Nephron (organoid): ENCODE data around the gene ZNF618.
A peak's percentile ranks its signal among the peaks of the same experiment; 100 is the strongest.

Experiments used
- H3K27ac Mint-ChIP-seq, 3 experiments: 2 replicates each; pipeline ENCODE4 v1.8.0; 2020; ENCODE audit warnings: mixed read lengths in 3 of 3, mild to moderate bottlenecking in 2 of 3, moderate library complexity in 1 of 3
- H3K27me3 Mint-ChIP-seq: 2 replicates; pipeline ENCODE4 v1.8.0; 2021; ENCODE audit warnings: low read depth, mild to moderate bottlenecking, moderate library complexity, mixed read lengths
- H3K36me3 Mint-ChIP-seq: 2 replicates; pipeline ENCODE4 v1.8.0; 2020; ENCODE audit warnings: low read depth, mixed read lengths
- H3K4me1 Mint-ChIP-seq: 2 replicates; pipeline ENCODE4 v1.8.0; 2020; ENCODE audit warnings: mixed read lengths
- H3K4me3 Mint-ChIP-seq, 3 experiments: 2 replicates each; pipeline ENCODE4 v1.8.0; 2020; ENCODE audit warnings: mild to moderate bottlenecking in 3 of 3, mixed read lengths in 3 of 3, moderate library complexity in 2 of 3
- H3K9me3 Mint-ChIP-seq: 2 replicates; pipeline ENCODE4 v1.8.0; 2020; ENCODE audit warnings: mixed read lengths
- CTCF ChIP-seq, 3 experiments: fragments of 200-600 bp; sonication (generic); IDR thresholded peaks; one replicate each; pipeline ENCODE4 v1.5.0; 2021; ENCODE audit warnings: antibody characterized with exemption in 3 of 3; ENCODE audit not compliant: unreplicated experiment in 3 of 3

Gene ZNF618

GRCh38 chr9:114078021-114078780 is 202.1 kb downstream of the ZNF618 start, which contains the start of gene AMBP:
TSS of gene AMBP (minus strand) at chr9:114078300. CDS start at chr9:114078209, 91 bp downstream.
- no peak for TF ChIP-seq CTCF (IDR thresholded peaks at IDR 0.05; ENCODE audit: unreplicated experiment in 3 of 3)
- H3K27ac Mint-ChIP-seq, result peak within 1 kb of the TSS; percentile 33 to 71 (median 56)
- H3K27me3 Mint-ChIP-seq, result peaks cover 28% of the 10 kb centered on the region
- peaks cover 2% of the 10 kb centered on the region for H3K9me3 Mint-ChIP-seq
- H3K36me3 Mint-ChIP-seq, result no peaks in the 10 kb centered on the region
- no peak within 1 kb of the TSS for H3K4me3 Mint-ChIP-seq
- H3K4me1 Mint-ChIP-seq, result peaks cover 11% of the 10 kb centered on the region

- Mint-ChIP-seq H3K9me3 (peaks cover 2% of the 10 kb centered on the region), H3K4me1 (peaks cover 17% of the 10 kb centered on the region), H3K27ac (peak overlapping the region in 2 of 3 experiments; percentile 33 to 56), H3K4me3 (no peak overlapping the region), H3K36me3 (no peaks in the 10 kb centered on the region), H3K27me3 (peaks cover 28% of the 10 kb centered on the region)
- no peak for TF ChIP-seq CTCF (IDR thresholded peaks at IDR 0.05; ENCODE audit: unreplicated experiment in 3 of 3)
Observed at GRCh38 chr9:114078781-114079156, 202.7 kb downstream of the ZNF618 start.

- no peak for TF ChIP-seq CTCF (IDR thresholded peaks at IDR 0.05; ENCODE audit: unreplicated experiment in 3 of 3)
- Mint-ChIP-seq H3K4me3 (no peak overlapping the region), H3K9me3 (peaks cover 2% of the 10 kb centered on the region), H3K36me3 (no peaks in the 10 kb centered on the region), H3K4me1 (peaks cover 28% of the 10 kb centered on the region), H3K27me3 (peaks cover 23% of the 10 kb centered on the region), H3K27ac (peak overlapping the region; percentile 78 to 93 (median 86))
Observed at GRCh38 chr9:114080195-114080772, 204.2 kb downstream of the ZNF618 start.

- peak overlapping the region; percentile 78 to 93 (median 86) for H3K27ac Mint-ChIP-seq
- H3K36me3 Mint-ChIP-seq, result no peaks in the 10 kb centered on the region
- peaks cover 28% of the 10 kb centered on the region for H3K4me1 Mint-ChIP-seq
- H3K9me3 Mint-ChIP-seq, result no peaks in the 10 kb centered on the region
- TF ChIP-seq CTCF (IDR thresholded peaks at IDR 0.05; ENCODE audit: unreplicated experiment in 3 of 3), result no peak
- H3K4me3 Mint-ChIP-seq, result no peak overlapping the region
- peaks cover 20% of the 10 kb centered on the region for H3K27me3 Mint-ChIP-seq
Observed at GRCh38 chr9:114080773-114081440, 204.8 kb downstream of the ZNF618 start.

- no peak for TF ChIP-seq CTCF (IDR thresholded peaks at IDR 0.05; ENCODE audit: unreplicated experiment in 3 of 3)
- Mint-ChIP-seq H3K36me3 (no peaks in the 10 kb centered on the region), H3K4me3 (no peak overlapping the region), H3K27ac (peak overlapping the region; percentile 78 to 93 (median 86)), H3K9me3 (no peaks in the 10 kb centered on the region), H3K27me3 (peaks cover 15% of the 10 kb centered on the region), H3K4me1 (peaks cover 31% of the 10 kb centered on the region)
Observed at GRCh38 chr9:114081441-114082016, 205.4 kb downstream of the ZNF618 start.
